AG09319 (cell line): ENCODE data around the gene ZNF674.
"Not testable (repeated sequence)": the region's sequence is repeated elsewhere in the genome, so short reads cannot be mapped to it uniquely, and the experiment has no call there.

Experiments
- DNase-seq: peaks from one replicate; pipeline ENCODE4 v3.0.0-alpha.2; 2010; ENCODE audit warnings: low read depth; ENCODE audit errors: extremely low read depth
- CTCF ChIP-seq: IDR thresholded peaks from 2 replicates; pipeline ENCODE4 v1.5.1; 2011; ENCODE audit warnings: low read depth, mild to moderate bottlenecking, inconsistent platforms, low read length, moderate library complexity

Gene ZNF674

GRCh38 chrX:46549914-46550313, 4.7 kb upstream of the ZNF674 start:
- no peak for DNase-seq
- no peak for TF ChIP-seq CTCF

- no peak for TF ChIP-seq CTCF
- DNase-seq: peak; percentile 5
Measured at GRCh38 chrX:46547857-46548256, 2.6 kb upstream of the ZNF674 start.

- DNase-seq: not testable (repeated sequence)
Measured at GRCh38 chrX:46544527-46544926, 694 bp downstream of the ZNF674 start.

GRCh38 chrX:46543441-46543840, 1.8 kb downstream of the ZNF674 start:
- TF ChIP-seq CTCF: no peak
- DNase-seq: no peak

GRCh38 chrX:46531442-46531841, 13.8 kb downstream of the ZNF674 start:
- DNase-seq: no peak
- no peak for TF ChIP-seq CTCF

- DNase-seq: not testable (repeated sequence)
Measured at GRCh38 chrX:46530404-46530908, 14.8 kb downstream of the ZNF674 start.

- DNase-seq: not testable (repeated sequence)
Measured at GRCh38 chrX:46529740-46530403, 15.3 kb downstream of the ZNF674 start.

- not testable (repeated sequence) for DNase-seq
Measured at GRCh38 chrX:46528640-46529039, 16.6 kb downstream of the ZNF674 start.

GRCh38 chrX:46506076-46506475, 39.1 kb downstream of the ZNF674 start:
- DNase-seq: no peak
- no peak for TF ChIP-seq CTCF
